Measurements from ENCODE around the gene IRF6.
"Not testable (repeated sequence)": the region's sequence is repeated elsewhere in the genome, so short reads cannot be mapped to it uniquely, and the experiment has no call there.

The IRF6 gene

GRCh38 chr1:209800984-209801834, 4.7 kb downstream of the IRF6 start:
- TF ChIP-seq CTCF (IDR thresholded peaks at IDR 0.05; ENCODE audit: low read depth, low read length) = no peak
- in situ Hi-C loops (cut with HindIII; ENCODE audit: low sequenced_read_pairs) = no loop called here
- H3K4me3 ChIP-seq (ENCODE audit: low read depth, low read length) = no peak overlapping the region
- DNase-seq (ENCODE audit: low read depth, low spot score) = peak; percentile 13

GRCh38 chr1:209797978-209798639, 7.8 kb downstream of the IRF6 start:
- no peak for DNase-seq (ENCODE audit: low read depth, low spot score)
- in situ Hi-C loops (cut with HindIII; ENCODE audit: low sequenced_read_pairs) = no loop called here
- no peak for TF ChIP-seq CTCF (IDR thresholded peaks at IDR 0.05; ENCODE audit: low read depth, low read length)
- no peak overlapping the region for H3K4me3 ChIP-seq (ENCODE audit: low read depth, low read length)

- DNase-seq (ENCODE audit: low read depth, low spot score); in situ Hi-C loops (cut with HindIII; ENCODE audit: low sequenced_read_pairs); H3K4me3 ChIP-seq (ENCODE audit: low read depth, low read length): not testable (repeated sequence)
These were observed 12.2 kb downstream of the IRF6 start for GRCh38 chr1:209793711-209794110.

- in situ Hi-C loops (cut with HindIII; ENCODE audit: low sequenced_read_pairs) = no loop called here
- no peak for TF ChIP-seq CTCF (IDR thresholded peaks at IDR 0.05; ENCODE audit: low read depth, low read length)
- H3K4me3 ChIP-seq (ENCODE audit: low read depth, low read length) = no peak overlapping the region
- DNase-seq (ENCODE audit: low read depth, low spot score) = no peak
These were observed 14.0 kb downstream of the IRF6 start for GRCh38 chr1:209791920-209792319.

GRCh38 chr1:209790286-209791193, 15.4 kb downstream of the IRF6 start:
- in situ Hi-C loops (cut with HindIII; ENCODE audit: low sequenced_read_pairs) = no loop called here
- no peak for DNase-seq (ENCODE audit: low read depth, low spot score)
- no peak overlapping the region for H3K4me3 ChIP-seq (ENCODE audit: low read depth, low read length)
- TF ChIP-seq CTCF (IDR thresholded peaks at IDR 0.05; ENCODE audit: low read depth, low read length) = no peak

- H3K4me3 ChIP-seq (ENCODE audit: low read depth, low read length) = no peak overlapping the region
- in situ Hi-C loops (cut with HindIII; ENCODE audit: low sequenced_read_pairs) = no loop called here
- TF ChIP-seq CTCF (IDR thresholded peaks at IDR 0.05; ENCODE audit: low read depth, low read length) = no peak
- DNase-seq (ENCODE audit: low read depth, low spot score) = no peak
These were observed 16.7 kb downstream of the IRF6 start for GRCh38 chr1:209789245-209789644.

Measured in astrocyte of the spinal cord (primary cell).